MM.1S (cell line): ENCODE results near the gene P4HTM.

Experiments used
- DNase-seq: peaks from one replicate; pipeline ENCODE4 v3.0.0-alpha.2; 2015
- H2AFZ ChIP-seq: fragments of 300-600 bp; sonication (generic); 2 replicates; pipeline ENCODE4 v1.6.0; 2016; ENCODE audit warnings: antibody characterized with exemption, low read length
- H3F3A ChIP-seq: fragments of 300-600 bp; sonication (generic); 2 replicates; pipeline ENCODE4 v1.6.1; 2016; ENCODE audit warnings: mild to moderate bottlenecking, antibody characterized with exemption, low read length, moderate library complexity, mixed read lengths; ENCODE audit not compliant: insufficient read depth
- H3K27ac ChIP-seq: fragments of 300-600 bp; sonication (generic); 2 replicates; pipeline ENCODE4 v1.5.1; 2016; ENCODE audit warnings: mild to moderate bottlenecking, low read length
- H3K27me3 ChIP-seq: fragments of 300-600 bp; sonication (generic); replicated peaks from 2 replicates; pipeline ENCODE4 v1.6.0; 2016; ENCODE audit warnings: low read length; ENCODE audit not compliant: insufficient read depth
- H3K36me3 ChIP-seq: fragments of 300-600 bp; sonication (generic); replicated peaks from 2 replicates; pipeline ENCODE4 v1.6.1; 2016; ENCODE audit warnings: mild to moderate bottlenecking, low read length, mixed read lengths; ENCODE audit not compliant: insufficient read depth
- H3K4me1 ChIP-seq: fragments of 300-600 bp; sonication (generic); 2 replicates; pipeline ENCODE4 v1.6.1; 2016; ENCODE audit warnings: low read length, mixed read lengths
- H3K4me2 ChIP-seq: fragments of 300-600 bp; sonication (generic); 2 replicates; pipeline ENCODE4 v1.6.0; 2016; ENCODE audit warnings: low read depth, low read length
- H3K4me3 ChIP-seq: fragments of 300-600 bp; sonication (generic); 2 replicates; pipeline ENCODE4 v1.5.1; 2016; ENCODE audit warnings: low read length, mixed read lengths
- H3K79me2 ChIP-seq: fragments of 300-600 bp; sonication (generic); 2 replicates; pipeline ENCODE4 v1.6.1; 2016; ENCODE audit warnings: mixed run types, low read length, mixed read lengths
- H3K9ac ChIP-seq: fragments of 300-600 bp; sonication (generic); 2 replicates; pipeline ENCODE4 v1.6.1; 2016; ENCODE audit warnings: low read length, mixed read lengths
- H3K9me2 ChIP-seq: fragments of 300-600 bp; sonication (generic); replicated peaks from 2 replicates; pipeline ENCODE4 v1.6.1; 2016; ENCODE audit warnings: mild to moderate bottlenecking, low read length, mixed read lengths; ENCODE audit not compliant: insufficient read depth
- H3K9me3 ChIP-seq: fragments of 300-600 bp; sonication (generic); replicated peaks from 2 replicates; pipeline ENCODE4 v1.6.1; 2016; ENCODE audit warnings: mild to moderate bottlenecking, low read length, mixed read lengths; ENCODE audit not compliant: insufficient read depth
- H4K20me1 ChIP-seq: fragments of 300-600 bp; sonication (generic); 2 replicates; pipeline ENCODE4 v1.6.1; 2016; ENCODE audit warnings: mild to moderate bottlenecking, low read length, moderate library complexity, mixed read lengths; ENCODE audit not compliant: insufficient read depth
- EZH2 ChIP-seq: fragments of 300-600 bp; sonication (generic); optimal IDR thresholded peaks from 2 replicates; pipeline ENCODE3; 2017; ENCODE audit warnings: low read depth, mild to moderate bottlenecking, antibody characterized with exemption, low read length, mixed read lengths
- EZH2phosphoT487 ChIP-seq: fragments of 300-600 bp; sonication (generic); IDR thresholded peaks from 2 replicates; pipeline ENCODE4 v1.6.1; 2018; ENCODE audit warnings: antibody characterized with exemption, low read length
- TF ChIP-seq, protein P1 (sequence below): fragments of 300-600 bp; sonication (generic); IDR thresholded peaks from 2 replicates; pipeline ENCODE4 v1.5.1; 2016; ENCODE audit warnings: antibody characterized with exemption, low read length, mixed read lengths

The P4HTM gene

GRCh38 chr3:49032646-49033304, 42.7 kb downstream of the P4HTM start:
- no peak for DNase-seq
- Histone ChIP-seq H3K9ac (no peak overlapping the region), H3K36me3 (peaks cover 9% of the 10 kb centered on the region; the same call in 1 of the 2 replicates)

DNA sequence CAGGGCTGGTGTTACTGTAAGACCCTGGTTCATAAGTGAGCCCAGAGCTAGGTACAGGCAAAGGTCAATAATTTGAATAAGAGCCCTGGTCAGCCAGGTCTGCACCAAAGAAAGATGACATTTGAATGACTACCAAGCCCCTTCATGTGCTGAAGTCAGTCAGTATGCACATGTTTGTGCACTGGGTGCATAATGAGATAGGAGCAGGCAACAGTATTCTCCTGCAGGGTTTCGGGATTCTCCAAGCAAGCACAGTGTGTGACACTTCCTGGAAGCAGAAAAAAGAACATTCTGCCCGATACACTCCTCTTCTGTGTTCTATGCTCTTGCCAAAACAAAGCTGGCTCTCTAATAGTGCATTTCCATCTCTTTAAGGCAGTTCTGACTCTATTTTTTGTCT, 44.6 kb downstream of the P4HTM start:
- TF ChIP-seq, protein P1, sequence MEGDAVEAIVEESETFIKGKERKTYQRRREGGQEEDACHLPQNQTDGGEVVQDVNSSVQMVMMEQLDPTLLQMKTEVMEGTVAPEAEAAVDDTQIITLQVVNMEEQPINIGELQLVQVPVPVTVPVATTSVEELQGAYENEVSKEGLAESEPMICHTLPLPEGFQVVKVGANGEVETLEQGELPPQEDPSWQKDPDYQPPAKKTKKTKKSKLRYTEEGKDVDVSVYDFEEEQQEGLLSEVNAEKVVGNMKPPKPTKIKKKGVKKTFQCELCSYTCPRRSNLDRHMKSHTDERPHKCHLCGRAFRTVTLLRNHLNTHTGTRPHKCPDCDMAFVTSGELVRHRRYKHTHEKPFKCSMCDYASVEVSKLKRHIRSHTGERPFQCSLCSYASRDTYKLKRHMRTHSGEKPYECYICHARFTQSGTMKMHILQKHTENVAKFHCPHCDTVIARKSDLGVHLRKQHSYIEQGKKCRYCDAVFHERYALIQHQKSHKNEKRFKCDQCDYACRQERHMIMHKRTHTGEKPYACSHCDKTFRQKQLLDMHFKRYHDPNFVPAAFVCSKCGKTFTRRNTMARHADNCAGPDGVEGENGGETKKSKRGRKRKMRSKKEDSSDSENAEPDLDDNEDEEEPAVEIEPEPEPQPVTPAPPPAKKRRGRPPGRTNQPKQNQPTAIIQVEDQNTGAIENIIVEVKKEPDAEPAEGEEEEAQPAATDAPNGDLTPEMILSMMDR: no peak
- TF ChIP-seq EZH2phosphoT487 (no peak), EZH2 (no peak)
- Histone ChIP-seq H4K20me1 (no peaks in the 10 kb centered on the region), H3K79me2 (no peaks in the 10 kb centered on the region), H3K27me3 (no peaks in the 10 kb centered on the region), H3K4me3 (no peak overlapping the region), H3K4me2 (no peak overlapping the region), H3K9me2 (no peaks in the 10 kb centered on the region), H3F3A (peaks cover 8% of the 10 kb centered on the region), H2AFZ (no peak overlapping the region), H3K9ac (no peak overlapping the region), H3K36me3 (peaks cover 9% of the 10 kb centered on the region; the same call in 1 of the 2 replicates), H3K27ac (no peak overlapping the region), H3K9me3 (no peaks in the 10 kb centered on the region), H3K4me1 (no peaks in the 10 kb centered on the region)
- DNase-seq: no peak

More at GRCh38 chr3:49032646-49033304, 42.7 kb downstream of the P4HTM start:
- Histone ChIP-seq H3K9me3 (no peaks in the 10 kb centered on the region), H3K27me3 (no peaks in the 10 kb centered on the region), H3K4me2 (no peak overlapping the region), H3K4me3 (no peak overlapping the region), H3K9me2 (no peaks in the 10 kb centered on the region), H3K79me2 (peaks cover 14% of the 10 kb centered on the region), H3K27ac (no peak overlapping the region), H3K4me1 (peaks cover 6% of the 10 kb centered on the region), H3F3A (peaks cover 17% of the 10 kb centered on the region), H4K20me1 (no peaks in the 10 kb centered on the region), H2AFZ (no peak overlapping the region)
- TF ChIP-seq, protein P1: no peak
- no peak for TF ChIP-seq EZH2phosphoT487
- no peak for TF ChIP-seq EZH2

DNA sequence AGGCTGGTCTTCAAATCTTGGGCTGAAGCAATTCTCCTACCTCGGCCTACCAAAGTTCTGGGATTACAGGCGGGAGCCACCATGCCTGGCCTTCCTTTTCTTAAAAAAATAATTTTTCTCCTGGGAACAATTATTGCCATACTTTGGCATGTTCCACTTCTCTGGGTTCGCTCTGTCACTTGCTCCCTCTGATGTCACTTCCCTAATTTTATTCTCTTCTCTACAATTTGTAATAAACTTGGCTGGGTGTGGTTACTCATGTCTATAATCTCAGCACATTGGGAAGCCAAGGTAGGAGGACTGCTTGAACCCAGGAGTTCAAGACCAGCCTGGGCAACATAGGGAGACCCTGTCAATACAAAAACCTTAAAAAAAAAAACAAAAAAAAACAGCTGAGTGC, 45.2 kb downstream of the P4HTM start:
- peaks cover 9% of the 10 kb centered on the region; the same call in 1 of the 2 replicates for H3K36me3 ChIP-seq
- no peak overlapping the region for H3K4me2 ChIP-seq
- H3K9ac ChIP-seq: no peak overlapping the region
- peaks cover 2% of the 10 kb centered on the region for H3F3A ChIP-seq
- H4K20me1 ChIP-seq: no peaks in the 10 kb centered on the region
- H3K27me3 ChIP-seq: no peaks in the 10 kb centered on the region
- no peak overlapping the region for H2AFZ ChIP-seq
- H3K9me3 ChIP-seq: no peaks in the 10 kb centered on the region
- DNase-seq: no peak
- H3K4me3 ChIP-seq: no peak overlapping the region
- no peaks in the 10 kb centered on the region for H3K79me2 ChIP-seq
- no peaks in the 10 kb centered on the region for H3K9me2 ChIP-seq
- no peaks in the 10 kb centered on the region for H3K4me1 ChIP-seq
- no peak overlapping the region for H3K27ac ChIP-seq
- TF ChIP-seq EZH2 (no peak), EZH2phosphoT487 (no peak)
- TF ChIP-seq, protein P1: no peak
